ENCODE measurements around the gene LIN28B. TPM values are rescaled to one million over a fixed set of nuclear protein-coding genes. Genes with fewer than 3 reads are reported as not detected.

Gene LIN28B
- total RNA-seq, 4 donors from 2014 or later, result 0.14 TPM; not detected in 3

DNA sequence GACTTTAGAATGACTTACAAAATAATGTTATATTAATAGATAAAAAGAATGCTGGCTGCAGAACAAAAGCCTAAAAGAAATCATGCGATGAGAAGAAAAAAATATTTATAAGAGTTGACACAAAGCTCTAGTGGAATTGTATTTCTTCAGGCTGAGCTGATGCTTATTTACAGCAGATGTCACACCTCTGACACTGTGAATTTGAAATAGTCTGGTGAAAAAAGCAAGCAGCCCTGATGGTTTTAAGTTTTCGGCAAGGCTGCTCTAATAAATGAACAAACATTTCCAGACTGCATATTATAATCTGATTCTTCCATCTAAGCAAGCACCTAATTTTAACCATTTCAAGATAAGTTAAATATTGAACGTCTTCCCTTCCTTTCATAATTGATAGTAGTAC lies 109.9 kb downstream of the LIN28B start:
- no peak overlapping the region for H3K27ac ChIP-seq
- no peaks in the 10 kb centered on the region for H3K4me1 ChIP-seq
- intact Hi-C loops (cut with DNase I; ENCODE audit: low total_unique reads), result no loop called here
- H3K9me3 ChIP-seq, result no peaks in the 10 kb centered on the region
- H3K36me3 ChIP-seq, result no peaks in the 10 kb centered on the region
- no peaks in the 10 kb centered on the region for H3K27me3 ChIP-seq
- H3K4me3 ChIP-seq, result no peak overlapping the region
- DNase-seq, result no peak
- TF ChIP-seq, protein P1, sequence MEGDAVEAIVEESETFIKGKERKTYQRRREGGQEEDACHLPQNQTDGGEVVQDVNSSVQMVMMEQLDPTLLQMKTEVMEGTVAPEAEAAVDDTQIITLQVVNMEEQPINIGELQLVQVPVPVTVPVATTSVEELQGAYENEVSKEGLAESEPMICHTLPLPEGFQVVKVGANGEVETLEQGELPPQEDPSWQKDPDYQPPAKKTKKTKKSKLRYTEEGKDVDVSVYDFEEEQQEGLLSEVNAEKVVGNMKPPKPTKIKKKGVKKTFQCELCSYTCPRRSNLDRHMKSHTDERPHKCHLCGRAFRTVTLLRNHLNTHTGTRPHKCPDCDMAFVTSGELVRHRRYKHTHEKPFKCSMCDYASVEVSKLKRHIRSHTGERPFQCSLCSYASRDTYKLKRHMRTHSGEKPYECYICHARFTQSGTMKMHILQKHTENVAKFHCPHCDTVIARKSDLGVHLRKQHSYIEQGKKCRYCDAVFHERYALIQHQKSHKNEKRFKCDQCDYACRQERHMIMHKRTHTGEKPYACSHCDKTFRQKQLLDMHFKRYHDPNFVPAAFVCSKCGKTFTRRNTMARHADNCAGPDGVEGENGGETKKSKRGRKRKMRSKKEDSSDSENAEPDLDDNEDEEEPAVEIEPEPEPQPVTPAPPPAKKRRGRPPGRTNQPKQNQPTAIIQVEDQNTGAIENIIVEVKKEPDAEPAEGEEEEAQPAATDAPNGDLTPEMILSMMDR (IDR thresholded peaks at IDR 0.05), result no peak
- TF ChIP-seq POLR2A (IDR thresholded peaks at IDR 0.05), result no peak

DNA sequence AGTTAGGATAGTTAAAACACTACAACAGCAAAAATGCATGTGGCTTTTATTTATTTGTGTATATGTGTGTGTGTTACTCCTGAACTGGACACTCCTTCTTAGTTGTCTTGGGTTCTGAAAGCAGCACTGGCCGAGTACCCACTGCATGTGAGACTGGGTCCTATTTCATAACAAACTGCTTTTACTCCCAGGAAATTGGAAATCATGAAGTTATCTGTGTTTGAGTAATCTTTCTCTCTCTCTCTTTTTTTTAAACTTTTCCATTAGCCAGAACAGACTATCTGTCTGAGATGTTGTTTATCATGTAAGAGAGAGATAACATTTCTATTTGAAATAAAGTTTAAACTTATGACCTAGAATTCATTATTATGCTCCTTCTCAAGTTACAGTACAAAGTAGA lies 110.4 kb downstream of the LIN28B start:
- H3K9me3 ChIP-seq, result no peaks in the 10 kb centered on the region
- no peak overlapping the region for H3K27ac ChIP-seq
- no peak for DNase-seq
- no peaks in the 10 kb centered on the region for H3K27me3 ChIP-seq
- intact Hi-C loops (cut with DNase I; ENCODE audit: low total_unique reads), result no loop called here
- no peak overlapping the region for H3K4me3 ChIP-seq
- no peak for TF ChIP-seq POLR2A (IDR thresholded peaks at IDR 0.05)
- TF ChIP-seq, protein P1 (IDR thresholded peaks at IDR 0.05), result no peak
- no peaks in the 10 kb centered on the region for H3K36me3 ChIP-seq
- no peaks in the 10 kb centered on the region for H3K4me1 ChIP-seq

DNA sequence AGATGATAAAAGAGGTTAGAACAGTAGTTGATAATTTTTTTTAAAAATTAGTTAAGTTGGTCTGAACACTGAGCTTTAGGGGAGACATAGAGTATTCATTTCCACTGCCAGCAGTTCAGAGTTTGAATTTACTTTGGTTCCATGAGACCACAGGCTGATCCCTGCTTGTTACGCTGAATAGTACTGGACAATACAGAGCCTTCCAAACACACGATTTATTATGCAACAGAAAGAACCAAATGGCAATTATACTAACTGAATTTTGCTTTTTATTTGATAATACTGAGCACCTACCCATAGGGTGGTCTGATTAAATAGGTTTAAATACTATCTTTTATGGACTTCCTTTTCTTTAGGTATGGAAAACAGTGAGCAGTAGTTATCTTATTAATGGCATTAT lies 111.5 kb downstream of the LIN28B start:
- intact Hi-C loops (cut with DNase I; ENCODE audit: low total_unique reads), result no loop called here
- no peaks in the 10 kb centered on the region for H3K36me3 ChIP-seq
- no peaks in the 10 kb centered on the region for H3K9me3 ChIP-seq
- no peak for DNase-seq
- H3K4me1 ChIP-seq, result no peaks in the 10 kb centered on the region
- no peak for TF ChIP-seq POLR2A (IDR thresholded peaks at IDR 0.05)
- TF ChIP-seq, protein P1 (IDR thresholded peaks at IDR 0.05), result no peak
- no peak overlapping the region for H3K27ac ChIP-seq
- no peaks in the 10 kb centered on the region for H3K27me3 ChIP-seq
- no peak overlapping the region for H3K4me3 ChIP-seq

DNA sequence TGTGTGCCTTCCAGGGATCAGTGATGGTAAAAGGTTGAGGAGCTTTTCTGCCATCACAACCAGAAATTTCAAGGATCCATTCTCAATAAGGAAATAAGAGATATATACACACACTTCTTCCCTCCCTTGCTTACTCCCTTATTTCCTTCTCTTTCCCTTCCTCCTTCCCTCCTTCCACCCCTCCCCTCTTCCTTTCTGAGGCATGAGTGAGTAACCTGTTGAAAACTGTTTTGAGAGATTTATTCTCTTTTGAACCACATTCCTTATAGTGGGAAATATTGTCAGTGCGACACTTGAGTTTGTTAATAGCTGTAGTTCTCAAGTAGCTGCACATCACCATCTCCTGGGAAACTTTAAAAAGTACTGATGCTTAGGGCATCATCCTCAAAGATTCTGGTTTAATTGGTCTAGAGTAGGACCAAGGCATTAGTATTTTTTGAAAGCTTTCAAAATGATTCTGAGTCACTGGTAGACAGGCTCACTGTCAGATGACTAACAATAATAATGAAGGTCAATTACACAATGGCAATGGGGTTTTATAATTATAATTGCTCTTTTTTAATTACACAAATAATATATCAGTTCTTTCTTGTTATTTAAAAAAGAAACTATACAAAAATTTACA lies 113.0 kb downstream of the LIN28B start:
- intact Hi-C loops (cut with DNase I; ENCODE audit: low total_unique reads), result no loop called here
- H3K4me1 ChIP-seq, result no peaks in the 10 kb centered on the region
- no peak for DNase-seq
- no peak overlapping the region for H3K27ac ChIP-seq
- TF ChIP-seq POLR2A (IDR thresholded peaks at IDR 0.05), result no peak
- TF ChIP-seq, protein P1 (IDR thresholded peaks at IDR 0.05), result no peak
- H3K27me3 ChIP-seq, result no peaks in the 10 kb centered on the region
- no peaks in the 10 kb centered on the region for H3K9me3 ChIP-seq
- H3K36me3 ChIP-seq, result no peaks in the 10 kb centered on the region
- H3K4me3 ChIP-seq, result no peak overlapping the region

DNA sequence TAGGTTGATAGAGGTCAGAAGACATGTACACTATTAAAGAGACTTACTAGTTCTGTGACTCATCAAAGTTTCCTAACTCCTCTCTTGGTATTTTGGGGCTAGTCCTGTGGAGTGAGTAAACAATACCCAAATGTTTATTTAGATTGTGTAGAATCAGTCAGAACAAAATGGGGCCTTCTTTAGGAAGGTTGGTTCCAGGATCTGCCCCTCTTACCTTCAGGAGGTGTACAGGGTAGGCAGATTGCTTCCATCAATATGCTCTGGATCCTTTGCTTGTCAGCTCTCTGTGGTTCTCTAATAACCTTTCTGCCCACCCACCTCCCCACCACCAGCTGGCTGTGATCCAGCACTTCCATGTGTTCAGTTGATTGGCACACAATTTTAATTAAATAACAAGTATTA lies 115.9 kb downstream of the LIN28B start:
- intact Hi-C loops (cut with DNase I; ENCODE audit: low total_unique reads), result no loop called here
- no peak for TF ChIP-seq POLR2A (IDR thresholded peaks at IDR 0.05)
- TF ChIP-seq, protein P1 (IDR thresholded peaks at IDR 0.05), result no peak

More for the DNA sequence above, 115.9 kb downstream of the LIN28B start:
- H3K27me3 ChIP-seq, result no peaks in the 10 kb centered on the region
- no peak overlapping the region for H3K4me3 ChIP-seq
- DNase-seq, result no peak
- H3K36me3 ChIP-seq, result no peaks in the 10 kb centered on the region
- H3K27ac ChIP-seq, result no peak overlapping the region
- no peaks in the 10 kb centered on the region for H3K4me1 ChIP-seq
- no peaks in the 10 kb centered on the region for H3K9me3 ChIP-seq
